ENCODE data around the gene DIS3L2. TPM values are rescaled to one million over a fixed set of nuclear protein-coding genes. Genes with fewer than 3 reads are reported as not detected.

Gene DIS3L2
- total and polyA plus RNA-seq, 2 experiments from 2014 or later: 15.2 to 25.3 TPM

DNA sequence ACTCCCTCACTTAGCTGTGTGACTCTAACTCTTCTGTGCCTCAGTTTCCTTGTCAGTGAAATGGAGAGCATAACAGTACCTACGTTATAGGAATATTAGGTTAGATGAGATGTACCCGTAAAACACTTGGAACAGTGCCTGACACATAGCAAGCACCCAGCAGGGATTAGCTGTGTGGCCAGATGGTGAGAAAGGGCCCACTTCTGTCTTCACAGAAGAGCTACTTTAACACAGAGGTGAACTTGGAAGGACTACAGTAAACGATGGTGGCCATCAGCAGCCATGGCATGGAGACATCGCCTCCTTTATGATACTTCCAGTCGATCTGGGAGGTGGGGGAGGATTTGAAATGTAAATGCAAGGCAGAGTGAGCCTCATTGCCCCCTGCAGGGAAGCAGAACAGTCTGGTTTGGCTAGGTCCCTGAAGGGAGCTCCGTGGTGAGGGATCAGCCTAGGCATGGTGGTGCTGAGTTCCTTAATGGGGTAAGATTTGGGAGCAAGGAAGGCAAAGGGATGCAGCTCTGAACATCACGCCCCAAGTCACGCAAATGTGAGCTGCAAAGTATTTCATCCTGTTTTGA is 315.3 kb downstream of the DIS3L2 start:
- Histone ChIP-seq H3K36me3 (ENCODE audit: insufficient read depth) (no peaks in the 10 kb centered on the region), H3K4me3 (no peak overlapping the region), H2AFZ (no peak overlapping the region), H3K9me2 (ENCODE audit: insufficient read depth) (no peaks in the 10 kb centered on the region), H4K20me1 (replicated peaks; ENCODE audit: insufficient read depth) (no peaks in the 10 kb centered on the region), H3K27ac (ENCODE audit: low read depth) (no peak overlapping the region), H3F3A (replicated peaks; ENCODE audit: low read depth) (no peaks in the 10 kb centered on the region), H3K4me1 (ENCODE audit: insufficient read depth) (peaks cover 18% of the 10 kb centered on the region), H3K27me3 (ENCODE audit: insufficient read depth) (no peaks in the 10 kb centered on the region), H3K4me2 (peak overlapping the region; percentile 66), H3K79me2 (replicated peaks; ENCODE audit: insufficient read depth) (no peaks in the 10 kb centered on the region)
- H3K36me3 Mint-ChIP-seq (ENCODE audit: low read depth): peaks cover 3% of the 10 kb centered on the region; the same call in 1 of the 3 replicates
- peaks cover 3% of the 10 kb centered on the region for H3K27me3 Mint-ChIP-seq (ENCODE audit: insufficient read depth, low read depth, poor library complexity)
- DNase-seq (ENCODE audit: low spot score): peak; percentile 55
- peak; percentile 90 for ATAC-seq
- TF ChIP-seq EZH2phosphoT487 (IDR thresholded peaks at IDR 0.05; ENCODE audit: unreplicated experiment) (no peak), POLR2AphosphoS5 (IDR thresholded peaks at IDR 0.05; ENCODE audit: low read depth) (no peak), ZNF331 (CRISPR knock-in tag; IDR thresholded peaks at IDR 0.05; ENCODE audit: low read depth) (no peak), JUNB (IDR thresholded peaks at IDR 0.05; ENCODE audit: unreplicated experiment) (no peak), STAT1 (IDR thresholded peaks at IDR 0.05; ENCODE audit: unreplicated experiment) (no peak), CREB1 (CRISPR knock-in tag; IDR thresholded peaks at IDR 0.05; ENCODE audit: low read depth) (no peak), EZH2 (IDR thresholded peaks at IDR 0.05; ENCODE audit: low read depth, unreplicated experiment) (no peak), NANOG (IDR thresholded peaks at IDR 0.05; ENCODE audit: borderline replicate concordance) (no peak)
- TF ChIP-seq, protein P1, sequence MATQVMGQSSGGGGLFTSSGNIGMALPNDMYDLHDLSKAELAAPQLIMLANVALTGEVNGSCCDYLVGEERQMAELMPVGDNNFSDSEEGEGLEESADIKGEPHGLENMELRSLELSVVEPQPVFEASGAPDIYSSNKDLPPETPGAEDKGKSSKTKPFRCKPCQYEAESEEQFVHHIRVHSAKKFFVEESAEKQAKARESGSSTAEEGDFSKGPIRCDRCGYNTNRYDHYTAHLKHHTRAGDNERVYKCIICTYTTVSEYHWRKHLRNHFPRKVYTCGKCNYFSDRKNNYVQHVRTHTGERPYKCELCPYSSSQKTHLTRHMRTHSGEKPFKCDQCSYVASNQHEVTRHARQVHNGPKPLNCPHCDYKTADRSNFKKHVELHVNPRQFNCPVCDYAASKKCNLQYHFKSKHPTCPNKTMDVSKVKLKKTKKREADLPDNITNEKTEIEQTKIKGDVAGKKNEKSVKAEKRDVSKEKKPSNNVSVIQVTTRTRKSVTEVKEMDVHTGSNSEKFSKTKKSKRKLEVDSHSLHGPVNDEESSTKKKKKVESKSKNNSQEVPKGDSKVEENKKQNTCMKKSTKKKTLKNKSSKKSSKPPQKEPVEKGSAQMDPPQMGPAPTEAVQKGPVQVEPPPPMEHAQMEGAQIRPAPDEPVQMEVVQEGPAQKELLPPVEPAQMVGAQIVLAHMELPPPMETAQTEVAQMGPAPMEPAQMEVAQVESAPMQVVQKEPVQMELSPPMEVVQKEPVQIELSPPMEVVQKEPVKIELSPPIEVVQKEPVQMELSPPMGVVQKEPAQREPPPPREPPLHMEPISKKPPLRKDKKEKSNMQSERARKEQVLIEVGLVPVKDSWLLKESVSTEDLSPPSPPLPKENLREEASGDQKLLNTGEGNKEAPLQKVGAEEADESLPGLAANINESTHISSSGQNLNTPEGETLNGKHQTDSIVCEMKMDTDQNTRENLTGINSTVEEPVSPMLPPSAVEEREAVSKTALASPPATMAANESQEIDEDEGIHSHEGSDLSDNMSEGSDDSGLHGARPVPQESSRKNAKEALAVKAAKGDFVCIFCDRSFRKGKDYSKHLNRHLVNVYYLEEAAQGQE (IDR thresholded peaks at IDR 0.05; ENCODE audit: unreplicated experiment): no peak
- TF ChIP-seq, protein P2, sequence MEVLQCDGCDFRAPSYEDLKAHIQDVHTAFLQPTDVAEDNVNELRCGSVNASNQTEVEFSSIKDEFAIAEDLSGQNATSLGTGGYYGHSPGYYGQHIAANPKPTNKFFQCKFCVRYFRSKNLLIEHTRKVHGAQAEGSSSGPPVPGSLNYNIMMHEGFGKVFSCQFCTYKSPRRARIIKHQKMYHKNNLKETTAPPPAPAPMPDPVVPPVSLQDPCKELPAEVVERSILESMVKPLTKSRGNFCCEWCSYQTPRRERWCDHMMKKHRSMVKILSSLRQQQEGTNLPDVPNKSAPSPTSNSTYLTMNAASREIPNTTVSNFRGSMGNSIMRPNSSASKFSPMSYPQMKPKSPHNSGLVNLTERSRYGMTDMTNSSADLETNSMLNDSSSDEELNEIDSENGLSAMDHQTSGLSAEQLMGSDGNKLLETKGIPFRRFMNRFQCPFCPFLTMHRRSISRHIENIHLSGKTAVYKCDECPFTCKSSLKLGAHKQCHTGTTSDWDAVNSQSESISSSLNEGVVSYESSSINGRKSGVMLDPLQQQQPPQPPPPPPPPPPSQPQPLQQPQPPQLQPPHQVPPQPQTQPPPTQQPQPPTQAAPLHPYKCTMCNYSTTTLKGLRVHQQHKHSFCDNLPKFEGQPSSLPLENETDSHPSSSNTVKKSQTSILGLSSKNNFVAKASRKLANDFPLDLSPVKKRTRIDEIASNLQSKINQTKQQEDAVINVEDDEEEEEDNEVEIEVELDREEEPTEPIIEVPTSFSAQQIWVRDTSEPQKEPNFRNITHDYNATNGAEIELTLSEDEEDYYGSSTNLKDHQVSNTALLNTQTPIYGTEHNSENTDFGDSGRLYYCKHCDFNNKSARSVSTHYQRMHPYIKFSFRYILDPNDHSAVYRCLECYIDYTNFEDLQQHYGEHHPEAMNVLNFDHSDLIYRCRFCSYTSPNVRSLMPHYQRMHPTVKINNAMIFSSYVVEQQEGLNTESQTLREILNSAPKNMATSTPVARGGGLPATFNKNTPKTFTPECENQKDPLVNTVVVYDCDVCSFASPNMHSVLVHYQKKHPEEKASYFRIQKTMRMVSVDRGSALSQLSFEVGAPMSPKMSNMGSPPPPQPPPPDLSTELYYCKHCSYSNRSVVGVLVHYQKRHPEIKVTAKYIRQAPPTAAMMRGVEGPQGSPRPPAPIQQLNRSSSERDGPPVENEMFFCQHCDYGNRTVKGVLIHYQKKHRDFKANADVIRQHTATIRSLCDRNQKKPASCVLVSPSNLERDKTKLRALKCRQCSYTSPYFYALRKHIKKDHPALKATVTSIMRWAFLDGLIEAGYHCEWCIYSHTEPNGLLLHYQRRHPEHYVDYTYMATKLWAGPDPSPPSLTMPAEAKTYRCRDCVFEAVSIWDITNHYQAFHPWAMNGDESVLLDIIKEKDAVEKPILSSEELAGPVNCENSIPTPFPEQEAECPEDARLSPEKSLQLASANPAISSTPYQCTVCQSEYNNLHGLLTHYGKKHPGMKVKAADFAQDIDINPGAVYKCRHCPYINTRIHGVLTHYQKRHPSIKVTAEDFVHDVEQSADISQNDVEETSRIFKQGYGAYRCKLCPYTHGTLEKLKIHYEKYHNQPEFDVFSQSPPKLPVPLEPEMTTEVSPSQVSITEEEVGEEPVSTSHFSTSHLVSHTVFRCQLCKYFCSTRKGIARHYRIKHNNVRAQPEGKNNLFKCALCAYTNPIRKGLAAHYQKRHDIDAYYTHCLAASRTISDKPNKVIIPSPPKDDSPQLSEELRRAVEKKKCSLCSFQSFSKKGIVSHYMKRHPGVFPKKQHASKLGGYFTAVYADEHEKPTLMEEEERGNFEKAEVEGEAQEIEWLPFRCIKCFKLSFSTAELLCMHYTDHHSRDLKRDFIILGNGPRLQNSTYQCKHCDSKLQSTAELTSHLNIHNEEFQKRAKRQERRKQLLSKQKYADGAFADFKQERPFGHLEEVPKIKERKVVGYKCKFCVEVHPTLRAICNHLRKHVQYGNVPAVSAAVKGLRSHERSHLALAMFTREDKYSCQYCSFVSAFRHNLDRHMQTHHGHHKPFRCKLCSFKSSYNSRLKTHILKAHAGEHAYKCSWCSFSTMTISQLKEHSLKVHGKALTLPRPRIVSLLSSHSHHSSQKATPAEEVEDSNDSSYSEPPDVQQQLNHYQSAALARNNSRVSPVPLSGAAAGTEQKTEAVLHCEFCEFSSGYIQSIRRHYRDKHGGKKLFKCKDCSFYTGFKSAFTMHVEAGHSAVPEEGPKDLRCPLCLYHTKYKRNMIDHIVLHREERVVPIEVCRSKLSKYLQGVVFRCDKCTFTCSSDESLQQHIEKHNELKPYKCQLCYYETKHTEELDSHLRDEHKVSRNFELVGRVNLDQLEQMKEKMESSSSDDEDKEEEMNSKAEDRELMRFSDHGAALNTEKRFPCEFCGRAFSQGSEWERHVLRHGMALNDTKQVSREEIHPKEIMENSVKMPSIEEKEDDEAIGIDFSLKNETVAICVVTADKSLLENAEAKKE (CRISPR knock-in tag; IDR thresholded peaks at IDR 0.05): no peak
- TF ChIP-seq, protein P3, sequence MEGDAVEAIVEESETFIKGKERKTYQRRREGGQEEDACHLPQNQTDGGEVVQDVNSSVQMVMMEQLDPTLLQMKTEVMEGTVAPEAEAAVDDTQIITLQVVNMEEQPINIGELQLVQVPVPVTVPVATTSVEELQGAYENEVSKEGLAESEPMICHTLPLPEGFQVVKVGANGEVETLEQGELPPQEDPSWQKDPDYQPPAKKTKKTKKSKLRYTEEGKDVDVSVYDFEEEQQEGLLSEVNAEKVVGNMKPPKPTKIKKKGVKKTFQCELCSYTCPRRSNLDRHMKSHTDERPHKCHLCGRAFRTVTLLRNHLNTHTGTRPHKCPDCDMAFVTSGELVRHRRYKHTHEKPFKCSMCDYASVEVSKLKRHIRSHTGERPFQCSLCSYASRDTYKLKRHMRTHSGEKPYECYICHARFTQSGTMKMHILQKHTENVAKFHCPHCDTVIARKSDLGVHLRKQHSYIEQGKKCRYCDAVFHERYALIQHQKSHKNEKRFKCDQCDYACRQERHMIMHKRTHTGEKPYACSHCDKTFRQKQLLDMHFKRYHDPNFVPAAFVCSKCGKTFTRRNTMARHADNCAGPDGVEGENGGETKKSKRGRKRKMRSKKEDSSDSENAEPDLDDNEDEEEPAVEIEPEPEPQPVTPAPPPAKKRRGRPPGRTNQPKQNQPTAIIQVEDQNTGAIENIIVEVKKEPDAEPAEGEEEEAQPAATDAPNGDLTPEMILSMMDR (conservative IDR thresholded peaks at IDR 0.05; ENCODE audit: low read depth in 2 of 2): no peak
- H3K4me3 Mint-ChIP-seq: peak overlapping the region; percentile 20; the same call in 1 of the 3 replicates
- H3K4me1 Mint-ChIP-seq: peaks cover 20% of the 10 kb centered on the region
- H3K9me3 Mint-ChIP-seq: 0 out of 3 replicates have a peak, but pooled peaks cover 3% of the 10 kb centered on the region
- H3K27ac Mint-ChIP-seq: no peak overlapping the region
